Non-pigmented ciliary epithelial cell (primary cell): ENCODE data around the gene NINJ1.

Experiments
- DNase-seq: peaks from one replicate; pipeline ENCODE4 v3.0.0-alpha.2; 2010; ENCODE audit warnings: low read depth

The NINJ1 gene

GRCh38 chr9:93087971-93088655 is 45.9 kb downstream of the NINJ1 start:
- no peak for DNase-seq

- DNase-seq: no peak
Observed at GRCh38 chr9:93086447-93087224, 47.4 kb downstream of the NINJ1 start.

- no peak for DNase-seq
Observed at GRCh38 chr9:93085676-93086075, 48.4 kb downstream of the NINJ1 start.

GRCh38 chr9:93084471-93084881 is 49.6 kb downstream of the NINJ1 start:
- DNase-seq: no peak

GRCh38 chr9:93083592-93084470 is 50.2 kb downstream of the NINJ1 start:
- no peak for DNase-seq

GRCh38 chr9:93082841-93083411 is 51.1 kb downstream of the NINJ1 start:
- no peak for DNase-seq

GRCh38 chr9:93081931-93082330 is 52.1 kb downstream of the NINJ1 start:
- no peak for DNase-seq

GRCh38 chr9:93081081-93081529 is 52.9 kb downstream of the NINJ1 start:
- no peak for DNase-seq

- no peak for DNase-seq
Observed at GRCh38 chr9:93080406-93080805, 53.6 kb downstream of the NINJ1 start.

- DNase-seq: no peak
Observed at GRCh38 chr9:93079371-93079770, 54.7 kb downstream of the NINJ1 start.

- DNase-seq: no peak
Observed at GRCh38 chr9:93077811-93078210, 56.2 kb downstream of the NINJ1 start.

GRCh38 chr9:93077367-93077766 is 56.7 kb downstream of the NINJ1 start:
- DNase-seq: no peak

GRCh38 chr9:93076792-93077128 is 57.3 kb downstream of the NINJ1 start:
- no peak for DNase-seq

GRCh38 chr9:93076101-93076791 is 57.8 kb downstream of the NINJ1 start:
- no peak for DNase-seq

GRCh38 chr9:93072383-93072795 is 61.7 kb downstream of the NINJ1 start:
- DNase-seq: no peak
